ENCODE measurements around the gene KRTAP10-7. TPM values are rescaled to one million over a fixed set of nuclear protein-coding genes. Genes with fewer than 3 reads are reported as not detected.
"Not testable (repeated sequence)": the region's sequence is repeated elsewhere in the genome, so short reads cannot be mapped to it uniquely, and the experiment has no call there.

KRTAP10-7 gene
- total and polyA plus RNA-seq, 2 experiments from 2014 or later: not detected

DNA sequence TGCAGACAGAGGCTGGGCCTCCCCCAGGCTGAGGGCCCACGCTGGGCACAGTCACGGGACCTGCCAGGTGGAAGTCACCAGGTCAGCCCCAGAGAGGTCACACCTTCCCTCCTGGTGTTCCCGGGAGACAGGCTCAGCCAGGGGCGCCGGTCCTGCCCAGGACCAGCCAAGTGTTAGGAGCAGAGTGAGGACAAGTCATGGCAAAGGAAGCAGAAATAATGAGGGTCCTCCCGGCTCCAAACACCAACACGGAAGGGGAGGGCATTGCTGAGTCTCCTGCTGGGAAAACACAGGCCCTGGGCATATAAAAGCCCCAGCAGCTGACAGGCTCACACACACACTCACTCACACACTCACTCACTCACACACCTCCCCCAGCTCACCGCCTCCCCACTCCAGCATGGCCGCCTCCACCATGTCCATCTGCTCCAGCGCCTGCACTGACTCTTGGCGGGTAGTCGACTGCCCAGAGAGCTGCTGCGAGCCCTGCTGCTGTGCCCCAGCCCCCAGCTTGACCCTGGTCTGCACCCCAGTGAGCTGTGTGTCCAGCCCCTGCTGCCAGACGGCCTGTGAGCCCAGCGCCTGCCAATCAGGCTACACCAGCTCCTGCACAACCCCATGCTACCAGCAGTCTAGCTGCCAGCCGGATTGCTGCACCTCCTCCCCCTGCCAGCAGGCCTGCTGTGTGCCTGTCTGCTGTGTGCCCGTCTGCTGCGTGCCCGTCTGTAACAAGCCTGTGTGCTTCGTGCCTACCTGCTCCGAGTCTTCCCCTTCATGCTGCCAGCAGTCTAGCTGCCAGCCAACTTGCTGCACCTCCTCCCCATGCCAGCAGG lies 36.8 kb downstream of the KRTAP10-7 start, which contains the start of gene KRTAP10-10:
TSS of gene KRTAP10-10 (plus strand) at position 339 of the 833 bp plus-strand sequence. CDS start at position 401, 62 bp downstream.
- 30 to 32% methylated on average over 21 of the region's 21 CpGs for WGBS, 2 experiments (ENCODE audit: low coverage in 1 of 2, low lambda C conversion rate in 2 of 2, missing lambda C conversion rate in 2 of 2)
- Histone ChIP-seq H4K20me1 (ENCODE audit: insufficient read depth) (no peaks in the 10 kb centered on the region), H3K36me3 (ENCODE audit: low read depth) (no peaks in the 10 kb centered on the region), H2AFZ (no peak within 1 kb of the TSS), H3K27ac (no peak within 1 kb of the TSS), H3K4me3 (no peak within 1 kb of the TSS), H3K9me2 (ENCODE audit: insufficient read depth) (no peaks in the 10 kb centered on the region), H3K9ac (no peak within 1 kb of the TSS), H3K27me3 (replicated peaks; ENCODE audit: insufficient read depth) (no peaks in the 10 kb centered on the region), H3K79me2 (ENCODE audit: insufficient read depth) (no peaks in the 10 kb centered on the region), H3K9me3 (ENCODE audit: low read depth) (peaks cover under 1% of the 10 kb centered on the region), H3K4me1 (ENCODE audit: insufficient read depth) (no peaks in the 10 kb centered on the region), H3F3A (ENCODE audit: insufficient read depth) (no peaks in the 10 kb centered on the region), H3K4me2 (ENCODE audit: unreplicated experiment) (no peak within 1 kb of the TSS)
- in situ Hi-C loops (cut with MboI): no loop called here
- no peak for DNase-seq
- TF ChIP-seq EZH2 (IDR thresholded peaks at IDR 0.05; ENCODE audit: insufficient read depth, poor library complexity, severe bottlenecking): no peak
- TF ChIP-seq EZH2phosphoT487 (IDR thresholded peaks at IDR 0.05; ENCODE audit: insufficient read depth, low read depth): no peak

DNA sequence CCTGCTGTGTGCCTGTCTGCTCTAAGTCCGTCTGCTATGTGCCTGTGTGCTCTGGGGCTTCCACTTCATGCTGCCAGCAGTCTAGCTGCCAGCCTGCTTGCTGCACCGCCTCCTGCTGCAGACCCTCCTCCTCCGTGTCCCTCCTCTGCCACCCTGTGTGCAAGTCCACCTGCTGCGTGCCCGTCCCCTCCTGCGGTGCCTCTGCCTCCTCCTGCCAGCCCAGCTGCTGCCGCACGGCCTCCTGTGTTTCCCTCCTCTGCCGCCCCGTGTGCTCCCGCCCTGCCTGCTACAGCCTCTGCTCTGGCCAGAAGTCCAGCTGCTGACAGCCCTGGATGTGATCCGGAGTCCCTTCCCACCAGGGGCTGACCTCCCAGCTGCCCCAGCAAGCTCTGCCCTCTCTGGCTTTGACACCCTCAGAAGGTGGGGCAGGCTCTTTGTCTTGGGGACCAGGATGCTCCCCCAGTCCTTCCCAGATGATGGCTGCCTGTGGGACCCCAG lies 37.5 kb downstream of the KRTAP10-7 start:
- H3K4me3 ChIP-seq; H3K9me3 ChIP-seq (ENCODE audit: low read depth); H3K36me3 ChIP-seq (ENCODE audit: low read depth); H4K20me1 ChIP-seq (ENCODE audit: insufficient read depth); H3K9me2 ChIP-seq (ENCODE audit: insufficient read depth); H3K4me2 ChIP-seq (ENCODE audit: unreplicated experiment); H3F3A ChIP-seq (ENCODE audit: insufficient read depth); H3K4me1 ChIP-seq (ENCODE audit: insufficient read depth); in situ Hi-C loops (cut with MboI); H2AFZ ChIP-seq; H3K27ac ChIP-seq; H3K79me2 ChIP-seq (ENCODE audit: insufficient read depth); H3K27me3 ChIP-seq (replicated peaks; ENCODE audit: insufficient read depth); H3K9ac ChIP-seq; DNase-seq: not testable (repeated sequence)
- WGBS, 2 experiments (ENCODE audit: low coverage in 1 of 2, low lambda C conversion rate in 2 of 2, missing lambda C conversion rate in 2 of 2): 27 to 30% methylated on average over 10 to 11 of the region's 12 CpGs

DNA sequence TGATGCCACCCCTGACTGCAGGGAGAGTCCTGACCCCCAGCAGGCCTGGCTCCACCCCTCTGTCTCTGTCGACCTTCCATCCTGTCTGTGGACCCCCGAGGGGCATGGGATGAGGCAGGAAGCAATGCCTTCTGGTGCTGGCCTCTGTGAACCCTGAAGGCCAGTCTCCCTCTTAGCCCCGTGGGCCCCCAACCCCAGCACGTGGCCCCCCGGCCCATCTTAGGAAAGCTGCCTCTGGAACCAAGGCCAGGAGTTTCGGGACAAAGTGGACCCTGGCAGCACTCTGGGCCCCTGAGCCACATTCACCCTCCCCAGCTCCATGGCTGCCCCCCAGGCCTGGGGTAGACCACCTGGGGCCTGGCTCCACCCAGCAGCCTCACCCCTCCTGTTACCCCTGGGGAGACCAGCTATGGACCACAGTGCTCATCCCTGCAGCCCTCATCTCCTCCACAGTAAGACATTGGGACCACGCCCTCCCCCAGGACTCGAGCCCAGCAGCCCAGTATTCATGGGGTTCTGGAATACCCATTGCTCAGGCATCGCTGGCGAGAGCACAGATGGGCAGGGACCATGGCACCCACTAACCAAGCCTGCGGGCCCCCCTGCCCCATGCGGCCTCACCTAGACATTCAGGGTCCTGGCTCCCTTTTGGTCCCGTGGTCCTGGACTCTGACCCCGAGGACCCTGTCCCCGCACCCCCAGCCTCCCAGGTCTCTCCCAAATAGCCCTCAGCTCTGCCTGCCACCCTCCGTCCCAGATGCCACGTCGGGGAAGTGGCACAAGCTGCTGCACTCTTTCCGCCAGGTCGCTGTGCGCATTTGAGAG lies 38.3 kb downstream of the KRTAP10-7 start:
- in situ Hi-C loops (cut with MboI); H3K4me3 ChIP-seq; H3K4me2 ChIP-seq (ENCODE audit: unreplicated experiment); H3K27me3 ChIP-seq (replicated peaks; ENCODE audit: insufficient read depth); H3K79me2 ChIP-seq (ENCODE audit: insufficient read depth); H2AFZ ChIP-seq; H4K20me1 ChIP-seq (ENCODE audit: insufficient read depth); H3F3A ChIP-seq (ENCODE audit: insufficient read depth); H3K27ac ChIP-seq; H3K9me3 ChIP-seq (ENCODE audit: low read depth); H3K9ac ChIP-seq; DNase-seq; H3K36me3 ChIP-seq (ENCODE audit: low read depth); H3K4me1 ChIP-seq (ENCODE audit: insufficient read depth); H3K9me2 ChIP-seq (ENCODE audit: insufficient read depth): not testable (repeated sequence)
- WGBS, 2 experiments (ENCODE audit: low coverage in 1 of 2, low lambda C conversion rate in 2 of 2, missing lambda C conversion rate in 2 of 2): 47 to 58% methylated on average over 17 to 19 of the region's 21 CpGs

DNA sequence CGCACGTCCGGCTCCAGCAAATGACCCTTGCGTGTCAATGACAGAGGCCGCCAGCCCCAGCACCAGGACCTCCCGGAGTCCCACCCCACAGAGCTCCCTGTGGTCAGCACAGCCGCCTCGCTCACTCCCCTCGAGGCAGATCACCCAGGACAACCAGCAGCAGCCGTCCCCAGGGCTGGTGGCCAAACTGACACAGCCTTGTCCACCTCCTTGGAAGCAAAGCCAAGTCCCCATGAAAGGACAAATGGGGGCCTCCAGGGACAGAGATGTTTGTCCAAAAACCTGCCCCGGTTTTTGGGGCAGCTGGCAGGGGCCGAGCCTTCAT lies 38.9 kb downstream of the KRTAP10-7 start:
- Histone ChIP-seq H3K9me2 (ENCODE audit: insufficient read depth) (no peaks in the 10 kb centered on the region), H3K9me3 (ENCODE audit: low read depth) (no peaks in the 10 kb centered on the region), H3K4me3 (no peak overlapping the region), H3K4me1 (ENCODE audit: insufficient read depth) (no peaks in the 10 kb centered on the region), H3K4me2 (ENCODE audit: unreplicated experiment) (no peak overlapping the region), H3K36me3 (ENCODE audit: low read depth) (no peaks in the 10 kb centered on the region), H2AFZ (no peak overlapping the region), H3K9ac (no peak overlapping the region), H3K27me3 (replicated peaks; ENCODE audit: insufficient read depth) (no peaks in the 10 kb centered on the region), H3F3A (ENCODE audit: insufficient read depth) (no peaks in the 10 kb centered on the region), H3K79me2 (ENCODE audit: insufficient read depth) (no peaks in the 10 kb centered on the region), H3K27ac (no peak overlapping the region), H4K20me1 (ENCODE audit: insufficient read depth) (no peaks in the 10 kb centered on the region)
- no peak for DNase-seq
- WGBS, 2 experiments (ENCODE audit: low coverage in 1 of 2, low lambda C conversion rate in 2 of 2, missing lambda C conversion rate in 2 of 2): 54 to 63% methylated on average over 12 of the region's 12 CpGs
- in situ Hi-C loops (cut with MboI): no loop called here
- TF ChIP-seq EZH2phosphoT487 (IDR thresholded peaks at IDR 0.05; ENCODE audit: insufficient read depth, low read depth): no peak
- no peak for TF ChIP-seq EZH2 (IDR thresholded peaks at IDR 0.05; ENCODE audit: insufficient read depth, poor library complexity, severe bottlenecking)

All from GM23248 (cell line).